Upper lobe of right lung (tissue), 1 donor: ENCODE data around the gene AFDN. TPM values are rescaled to one million over a fixed set of nuclear protein-coding genes. Genes with fewer than 3 reads are reported as not detected.
A peak's percentile ranks its signal among the peaks of the same experiment; 100 is the strongest.

ENCODE experiments used
- ATAC-seq: fragments of 200-7000 bp; cut with Tn5 transposase; one replicate; pipeline ENCODE4 v1.9.1; 2020; ENCODE audit warnings: mild to moderate bottlenecking, moderate library complexity
- DNase-seq: peaks from one replicate; pipeline ENCODE4 v3.0.0-alpha.2; 2020
- H3K27ac ChIP-seq: fragments of 200-600 bp; one replicate; pipeline ENCODE4 v1.8.0; 2022
- H3K27me3 ChIP-seq: fragments of 200-600 bp; one replicate; pipeline ENCODE4 v1.8.0; 2022; ENCODE audit warnings: mild to moderate bottlenecking
- H3K36me3 ChIP-seq: fragments of 200-600 bp; one replicate; pipeline ENCODE4 v1.8.0; 2022
- H3K4me1 ChIP-seq: fragments of 200-600 bp; one replicate; pipeline ENCODE4 v1.8.0; 2022
- H3K4me3 ChIP-seq: fragments of 200-600 bp; one replicate; pipeline ENCODE4 v1.8.0; 2022; ENCODE audit warnings: mild to moderate bottlenecking
- H3K9me3 ChIP-seq: fragments of 200-600 bp; one replicate; pipeline ENCODE4 v1.8.0; 2022
- intact Hi-C: fragments of 100-400 bp; cut with DNase I; formaldehyde crosslinking; loops from one replicate; pipeline ENCODE4 v1.11.0; 2022
- total RNA-seq: library from RNA; stranded (reverse); fragmentation: NEBNext Ultra II Directional; extraction: Animal tissue kit (Norgen Biotek cat#: 25700); gene quantifications from one replicate; pipeline ENCODE4 v1.2.1, GENCODE V29; 2021
- TF ChIP-seq, protein P1 (sequence below): fragments of 200-600 bp; IDR thresholded peaks from one replicate; pipeline ENCODE4 v1.8.0; 2022; ENCODE audit warnings: antibody characterized with exemption
- donor health status: DM: no; HTN: yes; CAD: no; lungs with severe emphysema.

The AFDN gene
- total RNA-seq, 1 donor from 2014 or later: 179 TPM

DNA sequence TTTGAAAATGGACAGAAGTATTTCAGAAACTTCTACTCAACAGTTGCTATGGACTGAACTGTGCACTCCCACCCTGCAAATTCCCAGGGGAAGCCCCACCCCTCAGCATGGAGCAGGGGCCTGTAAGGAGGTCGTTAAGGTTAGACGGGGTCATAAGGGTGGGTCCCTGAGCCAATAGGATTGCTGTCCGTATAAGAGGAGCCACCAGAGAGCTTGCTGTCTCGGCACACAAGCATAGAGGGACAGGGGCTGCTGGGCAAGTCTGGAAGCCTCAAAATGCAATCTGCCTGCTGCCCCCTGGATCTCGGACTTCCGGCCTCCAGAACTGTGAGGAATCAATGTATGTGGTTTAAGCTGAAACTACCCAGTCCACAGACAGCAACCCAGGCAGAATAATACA is 37.4 kb upstream of the AFDN start:
- ATAC-seq: no peak

DNA sequence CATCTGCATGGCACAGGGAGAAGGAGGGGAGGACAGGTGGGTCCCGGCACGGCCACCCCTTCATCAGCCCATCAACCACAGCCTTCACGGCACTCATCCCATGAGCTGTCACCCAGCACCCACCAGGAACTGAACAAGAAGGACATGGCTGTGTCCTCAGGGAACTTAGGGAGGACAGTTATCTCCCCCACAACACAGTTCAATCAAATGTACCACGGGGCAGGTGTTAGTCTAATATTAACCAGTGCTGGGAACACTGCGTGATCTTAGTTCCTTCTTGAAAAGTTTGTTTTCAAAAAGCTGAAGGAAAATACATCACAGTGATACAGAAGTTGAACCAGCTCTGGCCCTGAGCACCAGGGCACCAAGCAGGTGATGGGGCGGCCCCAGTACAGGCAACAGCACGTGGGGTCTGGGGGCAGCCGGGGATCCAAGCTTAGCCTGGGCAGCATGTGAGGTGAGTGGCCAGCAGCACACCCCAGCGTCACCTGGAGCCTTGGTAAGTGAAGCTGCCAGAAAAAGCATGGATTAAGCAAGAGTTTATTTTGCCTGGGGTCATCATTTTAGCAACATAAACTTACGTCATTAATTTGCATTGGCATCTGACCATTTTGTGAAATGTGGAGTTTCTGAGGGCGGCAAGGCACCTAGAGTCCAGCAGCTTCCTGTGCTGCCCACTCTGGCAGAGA is 35.5 kb upstream of the AFDN start:
- Histone ChIP-seq H3K27me3 (peaks cover 2% of the 10 kb centered on the region), H3K9me3 (no peaks in the 10 kb centered on the region), H3K36me3 (no peaks in the 10 kb centered on the region), H3K4me1 (no peaks in the 10 kb centered on the region), H3K27ac (no peak overlapping the region), H3K4me3 (no peak overlapping the region)
- intact Hi-C loops: no loop called here
- TF ChIP-seq, protein P1, sequence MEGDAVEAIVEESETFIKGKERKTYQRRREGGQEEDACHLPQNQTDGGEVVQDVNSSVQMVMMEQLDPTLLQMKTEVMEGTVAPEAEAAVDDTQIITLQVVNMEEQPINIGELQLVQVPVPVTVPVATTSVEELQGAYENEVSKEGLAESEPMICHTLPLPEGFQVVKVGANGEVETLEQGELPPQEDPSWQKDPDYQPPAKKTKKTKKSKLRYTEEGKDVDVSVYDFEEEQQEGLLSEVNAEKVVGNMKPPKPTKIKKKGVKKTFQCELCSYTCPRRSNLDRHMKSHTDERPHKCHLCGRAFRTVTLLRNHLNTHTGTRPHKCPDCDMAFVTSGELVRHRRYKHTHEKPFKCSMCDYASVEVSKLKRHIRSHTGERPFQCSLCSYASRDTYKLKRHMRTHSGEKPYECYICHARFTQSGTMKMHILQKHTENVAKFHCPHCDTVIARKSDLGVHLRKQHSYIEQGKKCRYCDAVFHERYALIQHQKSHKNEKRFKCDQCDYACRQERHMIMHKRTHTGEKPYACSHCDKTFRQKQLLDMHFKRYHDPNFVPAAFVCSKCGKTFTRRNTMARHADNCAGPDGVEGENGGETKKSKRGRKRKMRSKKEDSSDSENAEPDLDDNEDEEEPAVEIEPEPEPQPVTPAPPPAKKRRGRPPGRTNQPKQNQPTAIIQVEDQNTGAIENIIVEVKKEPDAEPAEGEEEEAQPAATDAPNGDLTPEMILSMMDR: no peak
- no peak for DNase-seq
- ATAC-seq: peak; percentile 43

More for the DNA sequence above, 37.4 kb upstream of the AFDN start:
- Histone ChIP-seq H3K27ac (no peak overlapping the region), H3K36me3 (no peaks in the 10 kb centered on the region), H3K4me3 (no peak overlapping the region), H3K27me3 (no peaks in the 10 kb centered on the region), H3K9me3 (no peaks in the 10 kb centered on the region), H3K4me1 (no peaks in the 10 kb centered on the region)
- no peak for DNase-seq
- TF ChIP-seq, protein P1: no peak
- intact Hi-C loops: no loop called here

DNA sequence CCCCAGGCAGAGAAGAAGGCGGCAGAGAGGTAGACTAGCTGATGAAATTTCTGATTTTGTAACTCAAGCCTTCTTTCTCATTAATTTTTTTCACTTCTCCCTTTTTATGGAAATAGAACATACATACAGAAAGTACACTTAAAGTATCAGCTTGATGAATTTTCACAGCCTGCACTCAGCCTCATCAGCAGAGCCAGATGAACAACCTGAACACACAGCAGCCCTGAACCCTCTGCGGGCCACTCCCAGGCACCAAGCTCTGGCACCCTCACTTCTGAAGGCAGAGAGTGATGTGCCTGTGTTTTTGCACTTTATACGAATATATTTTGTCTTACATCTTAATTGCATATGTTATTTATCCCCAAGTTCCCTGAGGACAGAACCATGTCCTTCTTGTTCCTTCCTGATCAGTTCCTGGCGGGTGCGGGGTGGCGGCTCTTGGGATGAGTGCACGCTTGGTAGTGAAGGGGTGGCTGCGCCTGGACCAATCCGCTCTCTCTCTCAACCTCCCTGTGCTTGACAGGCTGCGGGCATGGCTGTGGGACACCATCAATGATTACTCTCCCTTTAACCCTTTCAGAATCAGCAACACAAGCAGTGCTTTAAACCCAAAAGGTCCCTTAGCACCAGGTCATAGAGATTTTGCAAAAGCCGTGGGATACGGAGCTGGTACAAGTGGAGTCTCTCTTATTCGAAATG is 34.8 kb upstream of the AFDN start:
- Histone ChIP-seq H3K4me3 (no peak overlapping the region), H3K27ac (no peak overlapping the region), H3K4me1 (no peaks in the 10 kb centered on the region), H3K36me3 (no peaks in the 10 kb centered on the region), H3K27me3 (peaks cover 6% of the 10 kb centered on the region), H3K9me3 (no peaks in the 10 kb centered on the region)
- TF ChIP-seq, protein P1: no peak
- DNase-seq: no peak
- intact Hi-C loops: no loop called here
- ATAC-seq: no peak

DNA sequence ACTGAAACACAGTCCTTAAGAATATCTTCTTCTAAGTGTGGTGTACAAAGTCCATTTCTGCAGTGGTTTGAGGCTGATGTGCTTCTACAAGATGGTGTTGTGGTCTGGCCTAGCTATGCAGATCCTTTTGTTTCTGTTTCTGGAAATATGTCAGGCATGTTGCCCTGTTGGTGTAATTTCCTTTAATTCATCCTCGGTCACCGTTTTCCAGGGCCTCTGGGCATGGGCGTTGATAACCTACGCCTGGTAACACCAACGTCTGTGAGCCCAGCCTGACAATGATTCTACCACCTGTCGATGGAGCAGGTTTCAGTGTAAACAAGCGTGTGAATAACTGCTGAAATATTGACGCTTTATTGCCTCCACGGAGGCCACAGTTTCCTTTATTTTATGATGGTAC is 33.3 kb upstream of the AFDN start:
- Histone ChIP-seq H3K27me3 (peaks cover 6% of the 10 kb centered on the region), H3K9me3 (no peaks in the 10 kb centered on the region), H3K4me3 (no peak overlapping the region), H3K27ac (no peak overlapping the region), H3K36me3 (no peaks in the 10 kb centered on the region), H3K4me1 (no peaks in the 10 kb centered on the region)
- ATAC-seq (no peak), DNase-seq (no peak)
- TF ChIP-seq, protein P1: no peak
- intact Hi-C loops: no loop called here

DNA sequence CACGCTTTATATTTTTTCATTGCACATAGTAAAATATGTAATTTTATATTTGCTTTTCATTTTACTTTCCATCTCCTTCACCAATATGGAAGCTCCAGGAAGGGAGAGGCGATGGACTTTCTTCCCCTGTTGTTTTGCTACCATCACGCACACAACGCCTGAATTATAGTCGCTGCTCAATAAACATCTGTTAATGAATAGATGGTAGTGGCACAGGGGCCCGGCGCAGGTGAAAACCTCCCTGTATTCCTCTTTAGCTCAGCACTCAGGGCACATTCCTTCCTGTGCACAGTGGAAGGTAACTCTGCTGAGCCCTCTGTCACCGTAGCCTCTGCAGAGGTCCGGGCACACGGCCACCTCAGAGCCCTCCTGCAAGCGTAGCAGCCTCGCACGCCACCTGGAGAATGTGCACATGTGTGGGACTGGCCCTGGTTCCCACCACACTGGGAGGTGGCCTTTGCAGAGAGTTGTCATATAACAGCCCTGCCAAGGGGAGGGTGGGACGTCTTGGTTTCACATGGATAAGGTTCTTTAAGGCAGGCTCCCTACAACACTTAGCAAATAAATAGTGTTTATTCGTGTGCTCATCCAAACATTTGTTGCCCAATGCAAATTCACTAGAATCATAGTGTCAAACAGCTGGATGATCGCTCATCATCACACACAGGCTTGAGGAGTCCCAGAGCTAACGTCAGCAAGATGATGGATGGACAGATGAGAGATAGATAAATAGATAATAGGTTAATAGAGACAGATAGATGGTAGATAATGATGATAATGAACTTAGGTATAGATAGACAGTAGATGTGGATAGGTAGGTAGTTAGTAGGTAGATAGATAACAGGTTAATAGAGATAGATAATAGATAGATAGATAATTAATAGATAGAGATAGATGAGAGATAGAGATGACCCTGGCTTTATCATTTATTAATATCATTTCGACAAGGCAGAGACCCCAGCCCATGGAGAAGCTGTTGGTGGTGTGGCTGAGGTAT is 32.3 kb upstream of the AFDN start:
- H3K4me1 ChIP-seq: no peaks in the 10 kb centered on the region
- ATAC-seq (no peak), DNase-seq (no peak)
- H3K9me3 ChIP-seq: no peaks in the 10 kb centered on the region
- TF ChIP-seq, protein P1: no peak
- H3K27me3 ChIP-seq: peaks cover 6% of the 10 kb centered on the region
- no peak overlapping the region for H3K4me3 ChIP-seq
- H3K27ac ChIP-seq: no peak overlapping the region
- intact Hi-C loops: no loop called here
- H3K36me3 ChIP-seq: no peaks in the 10 kb centered on the region
